Heart right ventricle (tissue), 16 donors: Measurements from ENCODE around the gene SLC34A1. TPM values are rescaled to one million over a fixed set of nuclear protein-coding genes. Genes with fewer than 3 reads are reported as not detected.

Source experiments
- ATAC-seq, 8 donors: fragments of 200-7000 bp; cut with Tn5 transposase; one replicate each; pipeline ENCODE4 v1.9.1; 2020; ENCODE audit warnings: mild to moderate bottlenecking in 8 of 8, moderate library complexity in 8 of 8, moderate number of reproducible peaks in 1 of 8
- DNase-seq, 2 donors: peaks; one replicate each; pipeline ENCODE4 v3.0.0-alpha.2; 2020
- H3K27ac ChIP-seq, 10 donors: fragments of 200-600 bp; sonication (generic) in 2 of 10; one replicate each; pipeline versions ENCODE4 v1.5.0 to v1.8.0; 2020 to 2022; ENCODE audit warnings: mild to moderate bottlenecking in 3 of 10
- H3K27me3 ChIP-seq, 7 donors: fragments of 200-600 bp; one replicate each; pipeline ENCODE4 v1.8.0; 2021 to 2022; ENCODE audit warnings: mild to moderate bottlenecking in 2 of 7
- H3K36me3 ChIP-seq, 9 donors: fragments of 200-600 bp; sonication (generic) in 1 of 9; one replicate each; pipeline versions ENCODE4 v1.5.0 to v1.8.0; 2020 to 2022; ENCODE audit warnings: mild to moderate bottlenecking in 2 of 9
- H3K4me1 ChIP-seq, 9 donors: fragments of 200-600 bp; sonication (generic) in 1 of 9; one replicate each; pipeline versions ENCODE4 v1.5.0 to v1.8.0; 2020 to 2022; ENCODE audit warnings: mild to moderate bottlenecking in 4 of 9
- H3K4me3 ChIP-seq, 10 donors: fragments of 200-600 bp; sonication (generic) in 2 of 10; one replicate each; pipeline versions ENCODE4 v1.5.0 to v1.8.0; 2020 to 2022; ENCODE audit warnings: mild to moderate bottlenecking in 7 of 10, moderate library complexity in 2 of 10
- H3K9me3 ChIP-seq, 11 donors: fragments of 200-600 bp in 10 of 11; sonication (generic) in 2 of 11; one replicate each; pipeline versions ENCODE4 v1.5.0 to v1.8.0; 2013 to 2022; ENCODE audit warnings: mild to moderate bottlenecking in 2 of 11, control low read depth in 1 of 11, moderate library complexity in 1 of 11
- CTCF ChIP-seq, 9 donors: fragments of 200-600 bp; sonication (generic) in 2 of 9; IDR thresholded peaks; one replicate each; pipeline versions ENCODE4 v1.5.0 to v1.8.0; 2021 to 2022; ENCODE audit warnings: antibody characterized with exemption in 9 of 9, mild to moderate bottlenecking in 5 of 9, moderate library complexity in 1 of 9
- WGBS, 2 donors: extraction: QIAGEN DNeasy Blood & Tissue Kit; methylation state at CpG; one replicate each; pipeline ENCODE4 v1.1.7; 2013; ENCODE audit warnings: inconsistent platforms in 1 of 2; 5-methylcytosine and 5-hydroxymethylcytosine counted together
- intact Hi-C, 10 donors: fragments of 100-400 bp; cut with DNase I; formaldehyde crosslinking; loops; one replicate each; pipeline versions ENCODE4 v1.11.1 to v1.14.2; 2022
- polyA plus RNA-seq, 2 donors: library from polyadenylated mRNA; stranded (reverse); fragments of 200-250 nt; gene quantifications; one replicate each; pipeline ENCODE4 v1.2.3, GENCODE V29; 2013
- total RNA-seq, 10 donors: library from RNA; stranded (reverse); fragmentation: NEBNext Ultra II Directional in 3 of 10; extraction: Animal tissue kit (Norgen Biotek cat#: 25700) in 3 of 10; gene quantifications; one replicate each; pipeline versions ENCODE4 v1.2.1 to v1.2.4, GENCODE V29; 2021 to 2023
- donor health status: Arrhythmogenic right ventricular cardiomyopathy.
- donor health status: ischemic (EF 13 %, LVEDD 7.1; RV severe dilation, severe dysfunction).
- donor health status: healthy with polysubstance abuse.
- donor health status: DM: no; HTN: yes; CAD: no.
- donor health status: DM: no; HTN: no; CAD: no.
- donor health status: ischemic (EF 25% LVEDD 6.9; RV normal size, moderate dysfunction).
- donor health status: ischemic (EF 25% LVEDD 5.7; RV mildly dilated, moderate dysfunction).
- donor health status: healthy.
- donor health status: DM: yes; HTN: yes; CAD: no.
- donor health status: Ischemic cardiomyopathy.
- donor health status: ischemic (EF 35%, LVEDD 5.7; RV mildly dilated, moderate dysfunction).
- donor health status: nonischemic (EF 11% LVEDD 7.7; RV severe dilation, severe dysfunction).
- donor health status: DM: yes; HTN: yes; CAD: no.
- donor health status: PGD.
- donor health status: ischemic (EF 29% LVEDD 5.4; RV normal size, mild dysfunction).
- donor health status: nonischemic (EF 23%, LVEDD 6.1; RV moderate dilation, normal function).

SLC34A1 gene
- total and polyA plus RNA-seq, 12 donors: 0.12 TPM; not detected in 11

DNA sequence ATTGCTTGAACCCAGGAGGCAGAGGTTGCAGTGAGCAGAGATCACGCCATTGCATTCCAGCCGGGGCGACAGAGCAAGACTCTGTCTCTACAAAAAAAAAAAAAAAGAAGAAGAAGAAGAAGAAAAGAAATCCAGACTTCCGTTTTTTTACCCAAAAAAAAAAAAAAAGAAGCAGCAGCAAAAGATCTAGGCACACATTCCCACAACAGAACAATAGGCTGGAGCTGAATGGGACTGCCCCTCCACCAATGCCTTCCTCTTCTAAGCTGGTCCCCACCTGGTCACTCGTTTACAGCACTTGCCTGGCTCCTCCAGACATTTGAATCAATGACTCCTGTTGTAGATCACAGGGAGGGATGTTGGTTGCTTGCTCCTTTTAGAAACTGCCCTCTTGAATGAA lies 31.1 kb upstream of the SLC34A1 start:
- H3K27me3 ChIP-seq: no peaks in the 10 kb centered on the region
- no peak for DNase-seq
- TF ChIP-seq CTCF (IDR thresholded peaks at IDR 0.05): no peak
- intact Hi-C loops: loop anchor here in 2 of 10 donors (5.0 kb wide), 2 partner anchors 36 to 221 kb away; partner anchors contain the start of gene NSD1 (in 1 of the 2)
- peaks cover 0 to 5% (median 0%) of the 10 kb centered on the region in 11 donors for H3K9me3 ChIP-seq
- 80 to 82% methylated on average over 5 of the region's 5 CpGs for WGBS, 2 donors
- ATAC-seq: no peak
- H3K36me3 ChIP-seq: peaks cover 0 to 21% (median 5%) of the 10 kb centered on the region in 9 donors
- H3K27ac ChIP-seq: no peak overlapping the region
- peaks cover 7 to 76% (median 29%) of the 10 kb centered on the region in 9 donors for H3K4me1 ChIP-seq
- H3K4me3 ChIP-seq: no peak overlapping the region

GRCh38 chr5:177354256-177354655 lies 30.0 kb upstream of the SLC34A1 start:
- intact Hi-C loops: loop anchor here in 2 of 10 donors (5.0 kb wide), 2 partner anchors 37 to 222 kb away; partner anchors contain the start of gene NSD1 (in 1 of the 2)
- Histone ChIP-seq H3K4me1 (peaks cover 7 to 76% (median 33%) of the 10 kb centered on the region in 9 donors), H3K36me3 (peaks cover 0 to 10% (median 5%) of the 10 kb centered on the region in 9 donors), H3K27me3 (no peaks in the 10 kb centered on the region), H3K9me3 (peaks cover 0 to 5% (median 0%) of the 10 kb centered on the region in 11 donors), H3K4me3 (no peak overlapping the region), H3K27ac (no peak overlapping the region)
- ATAC-seq (no peak), DNase-seq (no peak)
- TF ChIP-seq CTCF (IDR thresholded peaks at IDR 0.05): no peak
- 90 to 94% methylated on average over 3 of the region's 3 CpGs for WGBS, 2 donors

GRCh38 chr5:177354711-177355110 lies 29.5 kb upstream of the SLC34A1 start:
- Histone ChIP-seq H3K36me3 (peaks cover 0 to 5% (median 3%) of the 10 kb centered on the region in 9 donors), H3K9me3 (peaks cover 0 to 5% (median 0%) of the 10 kb centered on the region in 11 donors), H3K4me3 (no peak overlapping the region), H3K27ac (no peak overlapping the region), H3K27me3 (no peaks in the 10 kb centered on the region), H3K4me1 (peaks cover 7 to 76% (median 31%) of the 10 kb centered on the region in 9 donors)
- TF ChIP-seq CTCF (IDR thresholded peaks at IDR 0.05): no peak
- 65 to 66% methylated on average over 3 of the region's 3 CpGs for WGBS, 2 donors
- DNase-seq (no peak), ATAC-seq (no peak)
- intact Hi-C loops: loop anchor here in 2 of 10 donors (5.0 kb wide), 2 partner anchors 37 to 222 kb away; partner anchors contain the start of gene NSD1 (in 1 of the 2)

DNA sequence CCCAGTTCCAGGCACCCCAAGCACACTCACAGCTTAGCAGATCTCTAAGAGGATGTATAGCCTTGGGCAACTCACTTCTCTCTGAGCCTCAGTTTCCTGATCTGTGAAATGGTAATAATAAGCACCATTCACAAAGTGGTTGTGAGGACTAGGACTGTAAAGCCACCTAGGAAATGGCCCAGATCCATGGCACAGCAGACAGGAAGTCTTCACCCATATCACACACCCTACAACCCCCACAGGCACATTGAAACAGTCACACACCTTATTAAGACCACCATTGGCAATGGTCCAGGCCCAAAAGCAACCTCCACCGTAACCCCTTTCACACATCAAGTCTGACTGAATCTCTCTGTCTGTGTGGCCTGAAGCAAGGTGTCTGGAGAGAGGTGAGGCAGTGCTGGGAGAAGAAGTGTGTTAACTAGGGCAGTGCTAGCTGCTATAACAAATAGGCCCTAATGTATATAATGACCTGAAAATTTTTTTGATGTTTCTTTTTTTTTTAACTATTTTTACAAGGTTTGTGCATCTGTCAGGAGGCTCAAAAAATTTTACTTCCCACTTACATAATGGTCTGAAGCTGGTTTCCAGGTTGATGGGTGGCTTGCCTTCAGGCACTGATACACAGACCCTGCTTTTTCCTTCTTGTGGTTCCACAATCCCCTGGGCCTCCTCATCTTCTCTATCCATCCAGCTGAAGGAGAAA lies 28.9 kb upstream of the SLC34A1 start:
- no peak for TF ChIP-seq CTCF (IDR thresholded peaks at IDR 0.05)
- H3K27ac ChIP-seq: no peak overlapping the region
- peaks cover 3 to 73% (median 25%) of the 10 kb centered on the region in 9 donors for H3K4me1 ChIP-seq
- WGBS, 2 donors: 80 to 83% methylated on average over 1 of the region's 1 CpG
- ATAC-seq (no peak), DNase-seq (no peak)
- H3K9me3 ChIP-seq: peaks cover 0 to 5% (median 0%) of the 10 kb centered on the region in 11 donors
- H3K27me3 ChIP-seq: no peaks in the 10 kb centered on the region
- H3K4me3 ChIP-seq: no peak overlapping the region
- H3K36me3 ChIP-seq: no peaks in the 10 kb centered on the region
- intact Hi-C loops: no loop called here
